Measurements from ENCODE around the gene MACF1. TPM values are rescaled to one million over a fixed set of nuclear protein-coding genes. Genes with fewer than 3 reads are reported as not detected.

MACF1 gene
- total RNA-seq, 4 donors from 2014 or later, result 187 to 436 (median 261) TPM

DNA sequence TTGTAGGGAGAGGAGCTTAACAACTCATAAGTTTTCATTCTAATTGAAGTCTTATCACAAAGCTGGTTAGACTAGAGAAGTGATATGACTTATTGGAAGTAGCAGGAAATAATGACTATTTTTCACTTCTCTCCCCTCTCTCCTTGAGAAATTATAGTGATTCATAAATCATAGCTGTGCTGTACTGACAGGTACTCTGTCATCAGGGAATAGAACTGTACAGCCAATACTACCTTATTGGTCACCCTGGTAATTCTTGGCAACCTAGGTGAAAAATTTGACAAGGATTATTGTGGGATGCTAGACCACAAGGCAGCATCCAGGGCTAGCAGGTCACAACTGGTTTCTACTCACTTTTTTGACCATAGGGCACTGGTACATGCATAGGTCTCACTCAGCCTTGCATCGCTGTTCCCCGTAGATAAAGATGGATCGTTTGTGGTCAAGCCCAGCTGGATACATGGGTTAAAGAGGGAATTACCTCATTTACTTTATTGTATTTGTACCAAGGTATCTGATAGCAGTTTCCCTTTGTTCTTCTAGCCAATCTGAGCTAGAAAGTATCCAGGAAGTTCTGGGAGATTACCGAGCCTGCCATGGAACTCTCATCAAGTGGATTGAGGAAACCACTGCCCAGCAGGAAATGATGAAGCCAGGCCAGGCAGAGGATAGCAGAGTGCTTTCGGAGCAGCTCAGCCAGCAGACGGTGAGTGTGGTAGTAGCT, 113.6 kb downstream of the MACF1 start:
- Histone ChIP-seq H3K9me3 (no peaks in the 10 kb centered on the region), H3K27ac (peak overlapping the region in 1 of 4 donors; percentile 9), H3K27me3 (no peaks in the 10 kb centered on the region), H3K36me3 (peaks cover 0 to 89% (median 0%) of the 10 kb centered on the region in 3 donors), H3K4me1 (no peaks in the 10 kb centered on the region), H3K4me3 (no peak overlapping the region)
- no peak for DNase-seq
- TF ChIP-seq, protein P1, sequence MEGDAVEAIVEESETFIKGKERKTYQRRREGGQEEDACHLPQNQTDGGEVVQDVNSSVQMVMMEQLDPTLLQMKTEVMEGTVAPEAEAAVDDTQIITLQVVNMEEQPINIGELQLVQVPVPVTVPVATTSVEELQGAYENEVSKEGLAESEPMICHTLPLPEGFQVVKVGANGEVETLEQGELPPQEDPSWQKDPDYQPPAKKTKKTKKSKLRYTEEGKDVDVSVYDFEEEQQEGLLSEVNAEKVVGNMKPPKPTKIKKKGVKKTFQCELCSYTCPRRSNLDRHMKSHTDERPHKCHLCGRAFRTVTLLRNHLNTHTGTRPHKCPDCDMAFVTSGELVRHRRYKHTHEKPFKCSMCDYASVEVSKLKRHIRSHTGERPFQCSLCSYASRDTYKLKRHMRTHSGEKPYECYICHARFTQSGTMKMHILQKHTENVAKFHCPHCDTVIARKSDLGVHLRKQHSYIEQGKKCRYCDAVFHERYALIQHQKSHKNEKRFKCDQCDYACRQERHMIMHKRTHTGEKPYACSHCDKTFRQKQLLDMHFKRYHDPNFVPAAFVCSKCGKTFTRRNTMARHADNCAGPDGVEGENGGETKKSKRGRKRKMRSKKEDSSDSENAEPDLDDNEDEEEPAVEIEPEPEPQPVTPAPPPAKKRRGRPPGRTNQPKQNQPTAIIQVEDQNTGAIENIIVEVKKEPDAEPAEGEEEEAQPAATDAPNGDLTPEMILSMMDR (IDR thresholded peaks at IDR 0.05), result no peak
- no peak for TF ChIP-seq POLR2A (IDR thresholded peaks at IDR 0.05)

DNA sequence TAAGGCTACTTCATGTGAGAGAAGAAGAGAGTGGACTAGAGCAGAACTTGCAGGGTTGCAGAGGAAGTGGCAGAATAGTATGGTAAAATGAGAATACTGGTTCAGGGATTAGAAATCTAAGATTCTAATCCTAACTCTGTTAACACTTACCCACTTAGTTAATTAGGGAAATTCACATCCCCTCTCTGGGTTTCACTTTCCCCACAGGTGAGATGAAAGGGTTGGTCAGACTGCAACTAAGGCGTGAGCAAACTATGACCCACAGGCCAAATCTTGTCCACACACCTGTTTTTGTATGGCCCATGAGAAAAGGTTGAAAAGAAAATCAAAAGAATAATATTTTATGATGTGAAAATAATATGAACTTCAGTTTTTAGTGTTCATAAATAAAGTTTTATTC, 117.5 kb downstream of the MACF1 start:
- no peak for DNase-seq
- Histone ChIP-seq H3K4me1 (no peaks in the 10 kb centered on the region), H3K4me3 (no peak overlapping the region), H3K36me3 (peaks cover 0 to 98% (median 0%) of the 10 kb centered on the region in 3 donors), H3K9me3 (no peaks in the 10 kb centered on the region), H3K27me3 (no peaks in the 10 kb centered on the region), H3K27ac (no peak overlapping the region)
- TF ChIP-seq, protein P1 (IDR thresholded peaks at IDR 0.05), result no peak
- no peak for TF ChIP-seq POLR2A (IDR thresholded peaks at IDR 0.05)

DNA sequence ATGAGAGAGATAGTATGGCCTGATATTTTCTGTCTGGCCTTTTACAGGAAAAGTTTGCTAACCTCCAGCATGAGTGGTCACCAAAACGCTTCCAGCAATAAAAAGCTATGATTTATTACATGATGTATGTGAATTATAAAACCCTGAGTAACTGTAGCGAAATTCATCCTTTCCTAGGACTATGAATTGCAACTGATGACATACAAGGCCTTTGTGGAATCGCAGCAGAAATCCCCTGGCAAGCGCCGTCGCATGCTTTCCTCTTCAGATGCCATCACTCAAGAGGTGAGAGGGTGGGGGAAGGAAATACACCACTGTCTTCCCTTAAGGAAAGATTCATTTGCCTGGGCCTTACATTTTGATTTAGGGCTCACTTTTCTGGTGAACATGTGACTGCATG, 117.9 kb downstream of the MACF1 start:
- no peak overlapping the region for H3K4me3 ChIP-seq
- no peaks in the 10 kb centered on the region for H3K27me3 ChIP-seq
- DNase-seq, result no peak
- H3K36me3 ChIP-seq, result peaks cover 0 to 98% (median 0%) of the 10 kb centered on the region in 3 donors
- H3K27ac ChIP-seq, result no peak overlapping the region
- no peaks in the 10 kb centered on the region for H3K4me1 ChIP-seq
- TF ChIP-seq, protein P1 (IDR thresholded peaks at IDR 0.05), result no peak
- TF ChIP-seq POLR2A (IDR thresholded peaks at IDR 0.05), result no peak
- H3K9me3 ChIP-seq, result no peaks in the 10 kb centered on the region

DNA sequence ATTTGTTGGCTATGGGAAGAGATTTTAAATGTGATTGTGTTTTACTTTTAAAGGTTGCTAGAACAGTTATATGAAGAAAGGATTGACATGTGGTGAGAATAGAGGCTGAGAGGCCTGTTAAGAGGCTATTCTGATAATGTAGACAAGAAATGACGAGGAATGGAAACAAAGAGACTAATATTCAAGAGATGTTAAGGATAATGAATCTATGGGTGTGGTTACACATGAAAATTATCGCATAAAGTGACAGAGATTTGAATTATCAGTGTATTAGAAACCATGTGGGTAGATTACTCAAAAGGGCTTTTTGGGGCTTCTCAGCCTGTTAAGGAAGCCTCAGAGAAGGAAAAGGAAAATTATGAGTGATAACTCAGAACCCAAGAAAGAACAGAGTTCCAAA, 120.4 kb downstream of the MACF1 start:
- H3K9me3 ChIP-seq, result no peaks in the 10 kb centered on the region
- no peak overlapping the region for H3K27ac ChIP-seq
- no peaks in the 10 kb centered on the region for H3K4me1 ChIP-seq
- DNase-seq, result no peak
- no peak overlapping the region for H3K4me3 ChIP-seq
- TF ChIP-seq, protein P1 (IDR thresholded peaks at IDR 0.05), result no peak
- TF ChIP-seq POLR2A (IDR thresholded peaks at IDR 0.05), result no peak
- no peaks in the 10 kb centered on the region for H3K27me3 ChIP-seq
- H3K36me3 ChIP-seq, result peaks cover 0 to 86% (median 0%) of the 10 kb centered on the region in 3 donors

DNA sequence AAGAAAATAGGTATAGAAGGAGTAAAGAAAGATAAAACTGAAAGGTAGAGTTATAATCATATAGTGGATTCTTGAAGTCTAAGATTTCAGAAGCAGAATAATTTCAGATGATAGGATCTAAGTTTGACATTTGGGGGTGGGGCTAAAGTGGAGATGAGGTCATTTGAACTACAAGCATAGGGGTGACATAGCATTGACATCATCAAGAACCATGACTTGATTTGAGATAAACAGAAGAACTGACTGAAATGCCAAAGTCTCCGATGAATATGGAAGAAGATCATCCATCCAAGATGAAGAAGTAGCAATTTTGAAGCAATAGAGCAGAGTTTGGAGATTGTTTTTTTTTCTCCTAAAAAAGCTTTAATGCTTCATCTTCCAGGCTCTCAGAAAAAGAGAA, 122.3 kb downstream of the MACF1 start:
- TF ChIP-seq, protein P1 (IDR thresholded peaks at IDR 0.05), result no peak
- no peak for TF ChIP-seq POLR2A (IDR thresholded peaks at IDR 0.05)
- no peak overlapping the region for H3K4me3 ChIP-seq
- peaks cover 0 to 83% (median 0%) of the 10 kb centered on the region in 3 donors for H3K36me3 ChIP-seq
- no peak overlapping the region for H3K27ac ChIP-seq
- H3K4me1 ChIP-seq, result no peaks in the 10 kb centered on the region
- no peak for DNase-seq
- no peaks in the 10 kb centered on the region for H3K27me3 ChIP-seq
- no peaks in the 10 kb centered on the region for H3K9me3 ChIP-seq
